Mesenchymal stem cell (in vitro differentiated cells and primary cell): ENCODE results near the gene MAP1A.

Experiments used
- DNase-seq: peaks from one replicate; pipeline ENCODE4 v3.0.0-alpha.2; 2013
- H2AFZ ChIP-seq: one replicate; pipeline ENCODE4 v1.6.1; 2013; ENCODE audit warnings: low read depth, mild to moderate bottlenecking, control low read depth, inconsistent platforms, low read length, moderate library complexity
- H2AK5ac ChIP-seq: 2 replicates; pipeline ENCODE4 v1.6.1; 2013; ENCODE audit warnings: low read length, moderate library complexity, mild to moderate bottlenecking, inconsistent platforms; ENCODE audit not compliant: severe bottlenecking
- H2BK120ac ChIP-seq: one replicate; pipeline ENCODE4 v1.6.1; 2013; ENCODE audit warnings: low read depth, mild to moderate bottlenecking, inconsistent platforms, low read length, moderate library complexity
- H2BK12ac ChIP-seq, 2 experiments: one replicate each; pipeline ENCODE4 v1.6.1; 2013; ENCODE audit warnings: inconsistent platforms in 2 of 2, low read length in 2 of 2, mild to moderate bottlenecking in 2 of 2, moderate library complexity in 2 of 2, control low read depth in 1 of 2
- H2BK15ac ChIP-seq: one replicate; pipeline ENCODE4 v1.6.1; 2013; ENCODE audit warnings: mild to moderate bottlenecking, low read depth, inconsistent platforms; ENCODE audit not compliant: poor library complexity, severe bottlenecking
- H2BK5ac ChIP-seq: 2 replicates; pipeline ENCODE4 v1.6.1; 2013; ENCODE audit warnings: low read depth, mild to moderate bottlenecking, low read length, control low read depth, inconsistent platforms; ENCODE audit not compliant: poor library complexity, severe bottlenecking
- H3K14ac ChIP-seq, 2 experiments: one replicate each; pipeline ENCODE4 v1.6.1; 2013; ENCODE audit warnings: inconsistent platforms in 2 of 2, low read length in 2 of 2, control low read depth in 1 of 2, mild to moderate bottlenecking in 1 of 2, moderate library complexity in 1 of 2
- H3K18ac ChIP-seq, 2 experiments: one replicate each; pipeline ENCODE4 v1.6.1; 2013; ENCODE audit warnings: inconsistent platforms in 2 of 2, low read length in 2 of 2, control low read depth in 1 of 2, low read depth in 1 of 2, mild to moderate bottlenecking in 1 of 2
- H3K23ac ChIP-seq, 2 experiments: one replicate each; pipeline ENCODE4 v1.6.1; 2013; ENCODE audit warnings: inconsistent platforms in 2 of 2, low read length in 2 of 2, mild to moderate bottlenecking in 2 of 2, moderate library complexity in 2 of 2, control low read depth in 1 of 2
- H3K27ac ChIP-seq: 2 replicates; pipeline ENCODE4 v1.5.1; 2013; ENCODE audit warnings: mild to moderate bottlenecking, moderate library complexity, low read length, control low read depth, inconsistent platforms; ENCODE audit not compliant: poor library complexity, severe bottlenecking
- H3K27me3 ChIP-seq, 2 experiments: 2 replicates each; pipeline versions ENCODE4 v1.6.1 to v1.7.0; 2013; ENCODE audit warnings: low read length in 2 of 2, mild to moderate bottlenecking in 2 of 2, moderate library complexity in 2 of 2, control low read depth in 1 of 2, inconsistent platforms in 1 of 2; ENCODE audit not compliant: control insufficient read depth in 1 of 2, insufficient read depth in 1 of 2
- H3K36me3 ChIP-seq, 2 experiments: 2 replicates each; pipeline versions ENCODE4 v1.6.1 to v1.7.0; 2013; ENCODE audit warnings: low read length in 2 of 2, control low read depth in 1 of 2, inconsistent platforms in 1 of 2, low read depth in 1 of 2, mild to moderate bottlenecking in 1 of 2; ENCODE audit not compliant: insufficient read depth in 2 of 2, control insufficient read depth in 1 of 2
- H3K4ac ChIP-seq, 2 experiments: one replicate each; pipeline ENCODE4 v1.6.1; 2013; ENCODE audit warnings: inconsistent platforms in 2 of 2, low read length in 2 of 2, mild to moderate bottlenecking in 2 of 2, moderate library complexity in 2 of 2, control low read depth in 1 of 2, low read depth in 1 of 2
- H3K4me1 ChIP-seq: 2 replicates; pipeline ENCODE4 v1.6.1; 2013; ENCODE audit warnings: low read depth, low read length, control low read depth; ENCODE audit not compliant: control insufficient read depth, insufficient read depth
- H3K4me2 ChIP-seq: 2 replicates; pipeline ENCODE4 v1.6.1; 2013; ENCODE audit warnings: low read length, mild to moderate bottlenecking, inconsistent platforms; ENCODE audit not compliant: poor library complexity, severe bottlenecking
- H3K4me3 ChIP-seq, 2 experiments: 2 replicates each; pipeline versions ENCODE4 v1.5.1 to v1.7.0; 2013; ENCODE audit warnings: low read length in 2 of 2, mild to moderate bottlenecking in 2 of 2, control low read depth in 1 of 2, low read depth in 1 of 2; ENCODE audit not compliant: insufficient read depth in 1 of 2
- H3K79me1 ChIP-seq: replicated peaks from 2 replicates; pipeline ENCODE4 v1.6.1; 2013; ENCODE audit warnings: mild to moderate bottlenecking, control low read depth, low read length, inconsistent platforms; ENCODE audit not compliant: poor library complexity, severe bottlenecking
- H3K9ac ChIP-seq: 2 replicates; pipeline ENCODE4 v1.7.0; 2013; ENCODE audit warnings: mild to moderate bottlenecking, low read length, moderate library complexity
- H3K9me3 ChIP-seq: 2 replicates; pipeline ENCODE4 v1.7.0; 2013; ENCODE audit warnings: mild to moderate bottlenecking, low read length; ENCODE audit not compliant: control insufficient read depth
- H4K8ac ChIP-seq: one replicate; pipeline ENCODE4 v1.6.1; 2013; ENCODE audit warnings: inconsistent platforms, mild to moderate bottlenecking, low read length, moderate library complexity
- H4K91ac ChIP-seq: one replicate; pipeline ENCODE4 v1.6.1; 2013; ENCODE audit warnings: mild to moderate bottlenecking, low read length, inconsistent platforms
- WGBS: methylation state at CpG from one replicate; pipeline ENCODE4 v1.1.7; 2013; ENCODE audit warnings: mixed read lengths; 5-methylcytosine and 5-hydroxymethylcytosine counted together

The MAP1A gene

DNA sequence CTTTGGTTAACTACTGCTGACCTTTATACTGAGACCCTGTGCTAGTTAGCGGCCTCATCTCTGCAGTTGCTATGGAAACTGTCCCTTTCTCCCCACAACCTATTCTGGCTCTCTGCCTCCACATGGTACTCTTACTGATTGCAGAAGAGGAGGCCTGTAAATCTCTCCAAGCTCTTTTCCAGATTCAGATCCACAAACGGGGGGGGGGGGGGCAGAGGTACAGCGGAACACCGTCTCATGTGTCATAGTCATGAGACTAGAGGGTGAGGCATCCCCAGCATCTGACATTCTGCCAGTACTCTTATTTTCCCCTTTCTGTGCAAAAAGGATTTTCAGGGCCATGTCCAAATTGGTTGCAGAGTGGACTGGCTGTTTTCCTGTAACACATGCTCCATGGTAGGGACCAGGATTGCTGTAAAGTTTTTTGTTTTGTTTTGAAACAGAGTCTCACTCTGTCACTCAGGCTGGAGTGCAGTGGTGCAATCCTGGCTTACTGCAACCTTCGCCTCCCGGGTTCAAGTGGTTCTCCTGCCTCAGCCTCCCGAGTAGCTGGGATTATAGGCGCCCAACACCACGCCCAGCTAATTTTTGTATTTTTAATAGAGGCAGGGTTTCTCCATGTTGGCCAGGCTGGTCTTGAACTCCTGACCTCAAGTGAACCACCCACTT, 8.3 kb upstream of the MAP1A start:
- H3K23ac ChIP-seq = no peak overlapping the region
- peaks cover 13% of the 10 kb centered on the region for H3K4me1 ChIP-seq
- H2BK15ac ChIP-seq = no peak overlapping the region
- H3K79me1 ChIP-seq = no peaks in the 10 kb centered on the region
- peak overlapping the region in 1 of 2 experiments; percentile 61 for H2BK12ac ChIP-seq
- peak; percentile 62 for DNase-seq
- H2AFZ ChIP-seq = no peak overlapping the region
- peaks cover 0 to 14% of the 10 kb centered on the region in 2 experiments for H3K27me3 ChIP-seq
- peak overlapping the region; percentile 19 for H4K8ac ChIP-seq
- H2BK120ac ChIP-seq = peak overlapping the region; percentile 35
- H3K36me3 ChIP-seq = no peaks in the 10 kb centered on the region
- peak overlapping the region in 1 of 2 experiments; percentile 63 for H3K18ac ChIP-seq
- peak overlapping the region in 1 of 2 experiments; percentile 85 for H3K4me3 ChIP-seq
- peak overlapping the region; percentile 46 for H2AK5ac ChIP-seq
- no peak overlapping the region for H4K91ac ChIP-seq
- H3K14ac ChIP-seq = peak overlapping the region in 1 of 2 experiments; percentile 21
- H2BK5ac ChIP-seq = no peak overlapping the region
- H3K9me3 ChIP-seq = no peaks in the 10 kb centered on the region
- 73% methylated on average over 7 of the region's 9 CpGs for WGBS
- H3K4me2 ChIP-seq = no peak overlapping the region
- H3K27ac ChIP-seq = peak overlapping the region; percentile 82
- H3K4ac ChIP-seq = peak overlapping the region in 1 of 2 experiments; percentile 56
- peak overlapping the region; percentile 94 for H3K9ac ChIP-seq

DNA sequence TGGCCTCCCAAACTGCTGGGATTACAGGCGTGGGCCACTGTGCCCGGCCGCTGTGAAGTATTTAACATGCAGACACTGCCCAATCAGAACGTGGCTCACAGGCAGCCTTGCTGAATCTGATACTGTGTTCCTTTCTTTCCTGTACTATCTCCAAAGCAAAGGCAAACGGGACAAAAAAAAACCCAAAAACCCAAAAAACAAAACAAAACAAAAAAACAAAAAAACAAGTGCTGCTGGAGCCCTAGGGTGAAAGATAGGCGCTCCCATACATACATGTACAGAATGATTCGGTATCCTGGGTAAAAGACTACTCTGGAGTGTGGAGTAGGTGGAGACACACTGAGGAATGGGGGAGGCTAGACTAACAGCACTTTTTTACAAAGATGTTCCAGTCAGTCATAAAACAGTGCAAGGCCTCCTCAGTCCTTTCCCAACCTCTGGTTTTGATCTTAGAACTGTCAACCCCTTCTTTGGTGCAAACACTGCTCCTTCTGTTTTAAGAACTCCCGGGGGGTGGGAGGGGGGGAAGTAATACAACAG, 7.7 kb upstream of the MAP1A start:
- Histone ChIP-seq H3K4me2 (peak overlapping the region; percentile 26), H2AK5ac (no peak overlapping the region), H3K79me1 (no peaks in the 10 kb centered on the region), H3K4me3 (peak overlapping the region in 1 of 2 experiments; percentile 85), H3K9ac (peak overlapping the region; percentile 94), H2AFZ (no peak overlapping the region), H3K18ac (peak overlapping the region in 1 of 2 experiments; percentile 61), H2BK5ac (peak overlapping the region; percentile 5), H3K9me3 (no peaks in the 10 kb centered on the region), H3K4ac (no peak overlapping the region), H4K8ac (peak overlapping the region; percentile 19), H3K14ac (no peak overlapping the region), H3K27ac (peak overlapping the region; percentile 82), H3K4me1 (peaks cover 16% of the 10 kb centered on the region), H3K36me3 (no peaks in the 10 kb centered on the region), H2BK120ac (peak overlapping the region; percentile 35), H3K23ac (no peak overlapping the region), H3K27me3 (peaks cover 0 to 14% of the 10 kb centered on the region in 2 experiments), H4K91ac (no peak overlapping the region), H2BK12ac (no peak overlapping the region), H2BK15ac (no peak overlapping the region)
- DNase-seq = no peak
- WGBS = 15% methylated on average over 7 of the region's 8 CpGs

DNA sequence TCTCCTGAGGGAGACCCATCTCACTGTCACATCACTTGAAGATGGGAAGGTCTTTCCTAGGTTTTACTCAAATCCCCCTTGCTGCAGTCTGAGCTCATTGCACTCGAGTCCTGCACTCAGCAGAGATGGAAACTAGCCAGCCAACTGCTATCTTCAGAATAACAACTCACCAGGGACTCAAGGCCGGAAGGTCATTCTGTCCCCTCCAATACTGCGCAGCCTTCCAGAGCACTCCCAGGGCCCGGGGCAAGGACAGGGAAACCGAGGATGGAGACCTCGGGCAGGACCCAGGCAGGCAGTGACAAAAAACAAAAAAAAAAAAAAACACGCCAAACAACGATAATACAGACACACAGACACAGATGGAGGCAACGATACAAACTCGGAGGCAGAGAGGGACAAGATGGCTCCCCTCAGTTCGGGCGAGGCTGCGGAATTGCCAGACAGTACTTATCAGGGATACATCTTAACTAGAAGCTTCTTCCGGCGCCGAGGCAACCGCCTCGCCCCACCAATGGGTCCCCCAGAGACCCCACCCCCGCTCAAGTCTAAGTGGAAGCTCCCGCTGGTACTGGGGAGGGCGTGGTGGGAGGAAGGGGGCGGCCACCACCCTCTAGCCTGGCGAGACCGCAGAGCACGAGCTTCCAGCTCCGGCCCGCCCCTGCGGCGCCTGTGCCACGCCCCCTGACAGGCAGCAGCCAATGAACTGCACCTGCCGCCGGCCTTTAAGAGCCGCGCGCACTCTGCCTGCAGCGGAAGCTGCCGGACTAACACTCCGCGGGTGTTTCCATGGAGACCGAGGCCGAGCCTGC, 7.0 kb upstream of the MAP1A start:
- Histone ChIP-seq H3K27ac (peak overlapping the region; percentile 82), H2AFZ (no peak overlapping the region), H2BK12ac (peak overlapping the region in 1 of 2 experiments; percentile 72), H3K4me2 (peak overlapping the region; percentile 92), H4K8ac (peak overlapping the region; percentile 85), H4K91ac (peak overlapping the region; percentile 87), H3K4me3 (peak overlapping the region; percentile 57 to 85), H3K9me3 (no peaks in the 10 kb centered on the region), H2BK15ac (no peak overlapping the region), H3K14ac (no peak overlapping the region), H3K18ac (peak overlapping the region; percentile 1 to 72), H2BK120ac (no peak overlapping the region), H2BK5ac (peak overlapping the region; percentile 54), H3K4me1 (peaks cover 16% of the 10 kb centered on the region), H3K36me3 (no peaks in the 10 kb centered on the region), H3K4ac (peak overlapping the region in 1 of 2 experiments; percentile 86), H3K27me3 (peaks cover 0 to 14% of the 10 kb centered on the region in 2 experiments), H3K23ac (no peak overlapping the region), H3K79me1 (no peaks in the 10 kb centered on the region), H3K9ac (peak overlapping the region; percentile 94), H2AK5ac (no peak overlapping the region)
- peak; percentile 99 for DNase-seq
- 0% methylated on average over 34 of the region's 41 CpGs for WGBS
